ENCODE results near the gene WDR74. TPM values are rescaled to one million over a fixed set of nuclear protein-coding genes. Genes with fewer than 3 reads are reported as not detected.

Gene WDR74
- total and polyA plus RNA-seq, 2 of the 13 experiments (the other 11 are each of a cell fraction or from before 2014, with no cell fraction given) = 77.0 to 83.3 TPM

GRCh38 chr11:62805076-62805892 lies 34.1 kb downstream of the WDR74 start, which contains the start of gene NXF1 (continued):
- TF ChIP-seq AFF4 (CRISPR knock-in tag; IDR thresholded peaks at IDR 0.05) (peak; percentile 96), ZNF512 (CRISPR knock-in tag; IDR thresholded peaks at IDR 0.05) (no peak), MEIS1 (CRISPR knock-in tag; IDR thresholded peaks at IDR 0.05; ENCODE audit: borderline replicate concordance) (peak; percentile 76), ZBTB21 (CRISPR knock-in tag; IDR thresholded peaks at IDR 0.05) (0 out of 2 replicates have a peak, but pooled peaks have one; percentile 38), TIGD3 (CRISPR knock-in tag; IDR thresholded peaks at IDR 0.05; ENCODE audit: borderline replicate concordance) (peak; percentile 66; the same call in 1 of the 2 replicates), SNAPC2 (CRISPR knock-in tag; IDR thresholded peaks at IDR 0.05) (no peak), ZNF367 (CRISPR knock-in tag; IDR thresholded peaks at IDR 0.05; ENCODE audit: borderline replicate concordance) (0 out of 2 replicates have a peak, but pooled peaks have one; percentile 39), ZZZ3 (CRISPR knock-in tag; IDR thresholded peaks at IDR 0.05; ENCODE audit: borderline replicate concordance) (peak; percentile 88), LCORL (IDR thresholded peaks at IDR 0.05) (no peak), LCORL (CRISPR knock-in tag; IDR thresholded peaks at IDR 0.05) (no peak), ZSCAN22 (CRISPR knock-in tag; IDR thresholded peaks at IDR 0.05) (no peak), NCOA5 (CRISPR knock-in tag; IDR thresholded peaks at IDR 0.05) (no peak), FOSL2 (CRISPR knock-in tag; IDR thresholded peaks at IDR 0.05) (peak; percentile 56), ZFP36L1 (CRISPR knock-in tag; IDR thresholded peaks at IDR 0.05) (peak; percentile 82; the same call in 1 of the 2 replicates), CREBL2 (CRISPR knock-in tag; IDR thresholded peaks at IDR 0.05; ENCODE audit: borderline replicate concordance) (no peak; the same call in 1 of the 2 replicates), ZNF101 (CRISPR knock-in tag; IDR thresholded peaks at IDR 0.05; ENCODE audit: borderline replicate concordance, low read depth) (no peak; the same call in 1 of the 2 replicates), POGZ (CRISPR knock-in tag; IDR thresholded peaks at IDR 0.05) (peak; percentile 88), ZNF513 (CRISPR knock-in tag; conservative IDR thresholded peaks at IDR 0.05) (no peak), TCF7L2 (IDR thresholded peaks at IDR 0.05; ENCODE audit: low read depth, low read length) (no peak), ZNF335 (CRISPR knock-in tag; IDR thresholded peaks at IDR 0.05) (peak; percentile 76; the same call in 1 of the 2 replicates)

All from HepG2 (cell line).